GM12891 (cell line): ENCODE results near the gene HMG20A.
"Not testable (repeated sequence)": the region's sequence is repeated elsewhere in the genome, so short reads cannot be mapped to it uniquely, and the experiment has no call there.

Experiments
- POLR2A ChIP-seq: IDR thresholded peaks from 2 replicates; pipeline ENCODE4 v1.6.1; 2011; ENCODE audit warnings: low read depth, low read length, control low read depth
- POLR2AphosphoS5 ChIP-seq: IDR thresholded peaks from 2 replicates; pipeline ENCODE4 v1.6.1; 2011; ENCODE audit warnings: low read depth, low read length, control low read depth
- POU2F2 ChIP-seq: IDR thresholded peaks from 2 replicates; pipeline ENCODE4 v1.6.1; 2011; ENCODE audit warnings: low read depth, mild to moderate bottlenecking, control low read depth, low read length, moderate library complexity
- SPI1 ChIP-seq: IDR thresholded peaks from 2 replicates; pipeline ENCODE4 v1.6.1; 2011; ENCODE audit warnings: low read depth, low read length, control low read depth
- TAF1 ChIP-seq: IDR thresholded peaks from 2 replicates; pipeline ENCODE4 v1.6.1; 2011; ENCODE audit warnings: low read depth, low read length, control low read depth

DNA sequence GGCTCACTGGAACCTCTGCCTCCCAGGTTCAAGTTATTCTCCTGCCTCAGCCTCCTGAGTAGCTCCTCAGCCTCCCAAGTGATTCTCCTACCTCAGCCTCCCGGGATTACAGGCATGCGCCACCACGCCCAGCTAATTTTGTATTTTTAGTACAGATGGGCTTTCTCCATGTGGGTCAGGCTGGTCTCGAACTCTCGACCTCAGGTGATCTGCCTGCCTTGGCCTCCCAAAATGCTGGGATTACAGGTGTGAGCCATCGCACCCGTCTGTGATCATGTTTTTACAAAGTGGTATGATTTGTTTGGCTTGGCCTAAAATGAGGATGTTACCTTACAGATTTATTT is 10.6 kb upstream of the HMG20A start:
- not testable (repeated sequence) for TF ChIP-seq POLR2A, POLR2AphosphoS5, POU2F2, TAF1, SPI1
